ENCODE data around the gene ZYX. TPM values are rescaled to one million over a fixed set of nuclear protein-coding genes. Genes with fewer than 3 reads are reported as not detected.
A peak's percentile ranks its signal among the peaks of the same experiment; 100 is the strongest.

Gene ZYX
- total and polyA plus RNA-seq, 9 of the 15 experiments (the other 6 are each of a cell fraction or from before 2014, with no cell fraction given): 1.8 to 130 (median 15.7) TPM

GRCh38 chr7:143391462-143392404 is 10.6 kb downstream of the ZYX start (continued):
- peak; percentile 46 for TF ChIP-seq CHD7 (IDR thresholded peaks at IDR 0.05; ENCODE audit: low read depth, low read length)
- TF ChIP-seq, protein P1, sequence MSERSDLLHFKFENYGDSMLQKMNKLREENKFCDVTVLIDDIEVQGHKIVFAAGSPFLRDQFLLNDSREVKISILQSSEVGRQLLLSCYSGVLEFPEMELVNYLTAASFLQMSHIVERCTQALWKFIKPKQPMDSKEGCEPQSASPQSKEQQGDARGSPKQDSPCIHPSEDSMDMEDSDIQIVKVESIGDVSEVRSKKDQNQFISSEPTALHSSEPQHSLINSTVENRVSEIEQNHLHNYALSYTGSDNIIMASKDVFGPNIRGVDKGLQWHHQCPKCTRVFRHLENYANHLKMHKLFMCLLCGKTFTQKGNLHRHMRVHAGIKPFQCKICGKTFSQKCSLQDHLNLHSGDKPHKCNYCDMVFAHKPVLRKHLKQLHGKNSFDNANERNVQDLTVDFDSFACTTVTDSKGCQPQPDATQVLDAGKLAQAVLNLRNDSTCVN (CRISPR knock-in tag; IDR thresholded peaks at IDR 0.05): no peak
- TF ChIP-seq SIN3A (IDR thresholded peaks at IDR 0.05; ENCODE audit: borderline replicate concordance in 2 of 2, control insufficient read depth in 1 of 2, low read depth in 2 of 2, low read length in 2 of 2): 0 out of 4 replicates have a peak, but pooled peaks of 1 of the 2 experiments have one; percentile 14
- no peak for TF ChIP-seq SRSF1 (IDR thresholded peaks at IDR 0.05; ENCODE audit: low read depth, low read length)
- peak; percentile 56 for TF ChIP-seq RBFOX2 (IDR thresholded peaks at IDR 0.05; ENCODE audit: low read depth, low read length)
- TF ChIP-seq WHSC1 (IDR thresholded peaks at IDR 0.05; ENCODE audit: low read length): peak; percentile 69
- peak; percentile 42; the same call in 1 of the 2 replicates for TF ChIP-seq POLR2AphosphoS2 (IDR thresholded peaks at IDR 0.05; ENCODE audit: low read length)
- TF ChIP-seq, protein P2, sequence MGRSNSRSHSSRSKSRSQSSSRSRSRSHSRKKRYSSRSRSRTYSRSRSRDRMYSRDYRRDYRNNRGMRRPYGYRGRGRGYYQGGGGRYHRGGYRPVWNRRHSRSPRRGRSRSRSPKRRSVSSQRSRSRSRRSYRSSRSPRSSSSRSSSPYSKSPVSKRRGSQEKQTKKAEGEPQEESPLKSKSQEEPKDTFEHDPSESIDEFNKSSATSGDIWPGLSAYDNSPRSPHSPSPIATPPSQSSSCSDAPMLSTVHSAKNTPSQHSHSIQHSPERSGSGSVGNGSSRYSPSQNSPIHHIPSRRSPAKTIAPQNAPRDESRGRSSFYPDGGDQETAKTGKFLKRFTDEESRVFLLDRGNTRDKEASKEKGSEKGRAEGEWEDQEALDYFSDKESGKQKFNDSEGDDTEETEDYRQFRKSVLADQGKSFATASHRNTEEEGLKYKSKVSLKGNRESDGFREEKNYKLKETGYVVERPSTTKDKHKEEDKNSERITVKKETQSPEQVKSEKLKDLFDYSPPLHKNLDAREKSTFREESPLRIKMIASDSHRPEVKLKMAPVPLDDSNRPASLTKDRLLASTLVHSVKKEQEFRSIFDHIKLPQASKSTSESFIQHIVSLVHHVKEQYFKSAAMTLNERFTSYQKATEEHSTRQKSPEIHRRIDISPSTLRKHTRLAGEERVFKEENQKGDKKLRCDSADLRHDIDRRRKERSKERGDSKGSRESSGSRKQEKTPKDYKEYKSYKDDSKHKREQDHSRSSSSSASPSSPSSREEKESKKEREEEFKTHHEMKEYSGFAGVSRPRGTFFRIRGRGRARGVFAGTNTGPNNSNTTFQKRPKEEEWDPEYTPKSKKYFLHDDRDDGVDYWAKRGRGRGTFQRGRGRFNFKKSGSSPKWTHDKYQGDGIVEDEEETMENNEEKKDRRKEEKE (IDR thresholded peaks at IDR 0.05; ENCODE audit: borderline replicate concordance in 1 of 2, control insufficient read depth in 1 of 2, low read depth in 2 of 2, low read length in 1 of 2): 0 out of 4 replicates have a peak, but pooled peaks of 1 of the 2 experiments have one; percentile 55
- TF ChIP-seq MBD2 (IDR thresholded peaks at IDR 0.05; ENCODE audit: borderline replicate concordance, low read depth): no peak

All from K562 (cell line).